ENCODE data around the gene INPP5J.

INPP5J gene

GRCh38 chr22:31173386-31174145, 50.8 kb downstream of the INPP5J start:
- DNase-seq (ENCODE audit: low read depth) = peak; percentile 79
- TF ChIP-seq, protein P1, sequence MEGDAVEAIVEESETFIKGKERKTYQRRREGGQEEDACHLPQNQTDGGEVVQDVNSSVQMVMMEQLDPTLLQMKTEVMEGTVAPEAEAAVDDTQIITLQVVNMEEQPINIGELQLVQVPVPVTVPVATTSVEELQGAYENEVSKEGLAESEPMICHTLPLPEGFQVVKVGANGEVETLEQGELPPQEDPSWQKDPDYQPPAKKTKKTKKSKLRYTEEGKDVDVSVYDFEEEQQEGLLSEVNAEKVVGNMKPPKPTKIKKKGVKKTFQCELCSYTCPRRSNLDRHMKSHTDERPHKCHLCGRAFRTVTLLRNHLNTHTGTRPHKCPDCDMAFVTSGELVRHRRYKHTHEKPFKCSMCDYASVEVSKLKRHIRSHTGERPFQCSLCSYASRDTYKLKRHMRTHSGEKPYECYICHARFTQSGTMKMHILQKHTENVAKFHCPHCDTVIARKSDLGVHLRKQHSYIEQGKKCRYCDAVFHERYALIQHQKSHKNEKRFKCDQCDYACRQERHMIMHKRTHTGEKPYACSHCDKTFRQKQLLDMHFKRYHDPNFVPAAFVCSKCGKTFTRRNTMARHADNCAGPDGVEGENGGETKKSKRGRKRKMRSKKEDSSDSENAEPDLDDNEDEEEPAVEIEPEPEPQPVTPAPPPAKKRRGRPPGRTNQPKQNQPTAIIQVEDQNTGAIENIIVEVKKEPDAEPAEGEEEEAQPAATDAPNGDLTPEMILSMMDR (conservative IDR thresholded peaks at IDR 0.05; ENCODE audit: low read depth, low read length) = no peak
- H3K4me3 ChIP-seq (ENCODE audit: low read length) = no peak overlapping the region

- no peak for DNase-seq (ENCODE audit: low read depth)
- H3K4me3 ChIP-seq (ENCODE audit: low read length) = no peak overlapping the region
- TF ChIP-seq, protein P1 (conservative IDR thresholded peaks at IDR 0.05; ENCODE audit: low read depth, low read length) = no peak
Observed at GRCh38 chr22:31176923-31177322, 54.2 kb downstream of the INPP5J start.

- H3K4me3 ChIP-seq (ENCODE audit: low read length) = no peak overlapping the region
- peak; percentile 94 for DNase-seq (ENCODE audit: low read depth)
- TF ChIP-seq, protein P1 (conservative IDR thresholded peaks at IDR 0.05; ENCODE audit: low read depth, low read length) = no peak
Observed at GRCh38 chr22:31177420-31178162, 54.8 kb downstream of the INPP5J start.

GRCh38 chr22:31178859-31179258, 56.1 kb downstream of the INPP5J start:
- TF ChIP-seq, protein P1 (conservative IDR thresholded peaks at IDR 0.05; ENCODE audit: low read depth, low read length) = no peak
- H3K4me3 ChIP-seq (ENCODE audit: low read length) = no peak overlapping the region
- DNase-seq (ENCODE audit: low read depth) = no peak

DNA sequence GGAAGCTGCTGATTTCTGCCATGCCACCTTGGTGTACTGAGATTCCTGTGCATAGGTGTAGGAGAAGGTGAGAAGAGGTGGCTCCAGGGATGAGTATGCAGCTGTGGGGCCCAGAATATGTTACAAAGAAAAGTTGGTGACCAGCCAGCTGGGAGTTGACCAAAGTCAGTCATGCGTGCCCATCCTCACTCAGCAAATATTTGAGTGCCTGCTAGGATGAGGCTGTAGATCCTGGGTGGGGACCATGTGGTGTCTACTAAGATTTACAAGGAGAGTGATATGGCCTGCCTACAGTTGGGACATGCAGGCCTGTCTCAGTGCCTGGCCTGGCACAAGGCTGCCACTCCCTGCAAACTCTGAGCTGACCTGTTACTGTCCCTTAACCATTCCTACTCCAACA, 56.6 kb downstream of the INPP5J start:
- H3K4me3 ChIP-seq (ENCODE audit: low read length) = no peak overlapping the region
- DNase-seq (ENCODE audit: low read depth) = no peak
- TF ChIP-seq, protein P1 (conservative IDR thresholded peaks at IDR 0.05; ENCODE audit: low read depth, low read length) = no peak

DNA sequence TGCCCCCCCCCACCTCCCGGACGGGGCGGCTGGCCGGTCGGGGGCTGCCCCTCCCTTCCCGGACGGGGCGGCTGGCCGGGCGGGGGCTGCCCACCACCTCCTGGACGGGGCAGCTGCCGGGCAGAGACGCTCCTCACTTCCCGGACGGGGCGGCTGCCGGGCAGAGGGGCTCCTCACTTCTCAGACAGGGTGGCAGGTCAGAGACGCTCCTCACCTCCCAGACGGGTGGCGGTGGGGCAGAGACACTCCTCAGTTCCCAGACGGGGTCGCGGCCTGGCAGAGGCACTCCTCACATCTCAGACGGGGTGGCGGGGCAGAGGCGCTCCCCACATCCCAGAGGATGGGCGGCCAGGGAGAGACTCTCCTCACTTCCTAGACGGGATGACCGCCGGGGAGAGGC, 61.2 kb downstream of the INPP5J start:
- TF ChIP-seq, protein P1 (conservative IDR thresholded peaks at IDR 0.05; ENCODE audit: low read depth, low read length) = no peak
- no peak for DNase-seq (ENCODE audit: low read depth)
- no peak overlapping the region for H3K4me3 ChIP-seq (ENCODE audit: low read length)
